Osteocyte (in vitro differentiated cells): Measurements from ENCODE around the gene MAP2K1. TPM values are rescaled to one million over a fixed set of nuclear protein-coding genes. Genes with fewer than 3 reads are reported as not detected.

Experiments
- DNase-seq: peaks from one replicate; pipeline ENCODE4 v3.0.0; 2021; ENCODE audit warnings: mixed read lengths; ENCODE audit not compliant: unreplicated experiment; ENCODE audit errors: extremely low spot score
- H3K27ac Mint-ChIP-seq: one replicate; pipeline ENCODE4 v1.8.0; 2021; ENCODE audit warnings: mild to moderate bottlenecking, mixed read lengths; ENCODE audit not compliant: unreplicated experiment
- H3K27me3 Mint-ChIP-seq: one replicate; pipeline ENCODE4 v1.8.0; 2021; ENCODE audit warnings: mixed read lengths; ENCODE audit not compliant: unreplicated experiment
- H3K36me3 Mint-ChIP-seq: one replicate; pipeline ENCODE4 v1.8.0; 2021; ENCODE audit warnings: mixed read lengths; ENCODE audit not compliant: unreplicated experiment
- H3K4me1 Mint-ChIP-seq: one replicate; pipeline ENCODE4 v1.8.0; 2021; ENCODE audit warnings: mixed read lengths; ENCODE audit not compliant: unreplicated experiment
- H3K4me3 Mint-ChIP-seq: one replicate; pipeline ENCODE4 v1.8.0; 2021; ENCODE audit warnings: mild to moderate bottlenecking, moderate library complexity, mixed read lengths; ENCODE audit not compliant: unreplicated experiment
- H3K9me3 Mint-ChIP-seq: one replicate; pipeline ENCODE4 v1.8.0; 2021; ENCODE audit warnings: mixed read lengths; ENCODE audit not compliant: unreplicated experiment
- CTCF ChIP-seq: fragments of 200-600 bp; sonication (generic); IDR thresholded peaks from 2 replicates; pipeline ENCODE4 v1.5.0; 2021; ENCODE audit warnings: antibody characterized with exemption, mild to moderate bottlenecking, moderate library complexity
- total RNA-seq: library from RNA; stranded (reverse); gene quantifications from 2 replicates; pipeline ENCODE4 v1.2.1, GENCODE V29; 2021

The MAP2K1 gene
- total RNA-seq, 1 donor from 2014 or later, result 50.7 TPM

- Mint-ChIP-seq H3K4me3 (no peak overlapping the region), H3K9me3 (no peaks in the 10 kb centered on the region), H3K4me1 (peaks cover 18% of the 10 kb centered on the region), H3K27me3 (no peaks in the 10 kb centered on the region), H3K27ac (no peak overlapping the region), H3K36me3 (no peaks in the 10 kb centered on the region)
- TF ChIP-seq CTCF, result no peak
- DNase-seq, result no peak
These were observed 121.7 kb downstream of the MAP2K1 start for GRCh38 chr15:66508293-66508883.

GRCh38 chr15:66514586-66514985 is 127.9 kb downstream of the MAP2K1 start:
- H3K4me3 Mint-ChIP-seq, result no peak overlapping the region
- DNase-seq, result no peak
- TF ChIP-seq CTCF, result no peak
- no peaks in the 10 kb centered on the region for H3K9me3 Mint-ChIP-seq
- no peak overlapping the region for H3K27ac Mint-ChIP-seq
- H3K4me1 Mint-ChIP-seq, result peaks cover 3% of the 10 kb centered on the region
- H3K27me3 Mint-ChIP-seq, result no peaks in the 10 kb centered on the region
- peaks cover 9% of the 10 kb centered on the region for H3K36me3 Mint-ChIP-seq

- peaks cover 9% of the 10 kb centered on the region for H3K36me3 Mint-ChIP-seq
- H3K27ac Mint-ChIP-seq, result no peak overlapping the region
- no peak for TF ChIP-seq CTCF
- no peaks in the 10 kb centered on the region for H3K9me3 Mint-ChIP-seq
- no peak for DNase-seq
- no peak overlapping the region for H3K4me3 Mint-ChIP-seq
- H3K27me3 Mint-ChIP-seq, result no peaks in the 10 kb centered on the region
- peaks cover 3% of the 10 kb centered on the region for H3K4me1 Mint-ChIP-seq
These were observed 129.2 kb downstream of the MAP2K1 start for GRCh38 chr15:66515901-66516322.

GRCh38 chr15:66523926-66524325 is 137.2 kb downstream of the MAP2K1 start:
- no peak for TF ChIP-seq CTCF
- Mint-ChIP-seq H3K27me3 (no peaks in the 10 kb centered on the region), H3K4me3 (no peak overlapping the region), H3K4me1 (no peaks in the 10 kb centered on the region), H3K9me3 (no peaks in the 10 kb centered on the region), H3K27ac (no peak overlapping the region), H3K36me3 (peaks cover 23% of the 10 kb centered on the region)
- DNase-seq, result no peak

GRCh38 chr15:66524838-66525237 is 138.1 kb downstream of the MAP2K1 start:
- Mint-ChIP-seq H3K4me1 (no peaks in the 10 kb centered on the region), H3K27me3 (no peaks in the 10 kb centered on the region), H3K9me3 (no peaks in the 10 kb centered on the region), H3K4me3 (no peak overlapping the region), H3K27ac (no peak overlapping the region), H3K36me3 (peaks cover 27% of the 10 kb centered on the region)
- no peak for TF ChIP-seq CTCF
- no peak for DNase-seq
